ENCODE data around the gene UXS1.

UXS1 gene

DNA sequence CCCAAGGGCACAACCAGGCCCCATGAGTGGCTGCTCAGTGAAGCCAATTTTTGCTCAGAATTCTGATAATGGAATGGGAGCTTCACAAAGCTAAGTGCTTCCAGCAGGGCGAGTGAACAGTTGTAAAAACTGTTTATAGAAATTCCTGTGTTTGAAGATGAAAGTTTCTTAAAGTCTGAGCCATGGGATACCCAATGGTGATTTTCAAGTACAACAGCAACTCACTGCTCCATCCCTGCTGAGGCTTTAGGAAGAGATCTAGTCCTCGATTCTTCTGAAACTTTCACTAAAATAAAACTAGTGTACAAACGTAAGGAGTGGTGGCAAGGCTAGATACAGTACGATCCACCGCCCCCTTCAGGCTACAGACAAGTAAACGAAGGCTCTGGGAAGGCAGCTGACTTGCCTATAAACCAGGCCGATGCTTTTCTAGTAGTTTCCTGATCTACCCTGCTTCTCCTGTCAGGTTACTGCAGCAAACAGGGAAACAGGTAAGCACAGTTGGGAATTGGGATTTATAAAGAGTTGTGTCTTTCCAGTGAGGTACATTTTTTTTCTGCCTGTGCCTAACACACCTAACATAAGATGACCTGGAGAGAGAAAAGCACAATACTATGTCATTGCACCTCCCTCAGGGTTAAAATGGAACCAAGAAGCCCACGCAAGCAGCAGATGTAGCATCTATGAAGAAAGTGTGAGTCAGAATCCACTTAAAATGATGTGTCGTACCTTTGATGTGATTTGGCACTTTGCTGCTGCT lies 108.7 kb downstream of the UXS1 start:
- no peak overlapping the region for H3K27ac ChIP-seq
- TF ChIP-seq ZFX (IDR thresholded peaks at IDR 0.05) (no peak), CTCF (conservative IDR thresholded peaks at IDR 0.05) (peak; percentile 52)

DNA sequence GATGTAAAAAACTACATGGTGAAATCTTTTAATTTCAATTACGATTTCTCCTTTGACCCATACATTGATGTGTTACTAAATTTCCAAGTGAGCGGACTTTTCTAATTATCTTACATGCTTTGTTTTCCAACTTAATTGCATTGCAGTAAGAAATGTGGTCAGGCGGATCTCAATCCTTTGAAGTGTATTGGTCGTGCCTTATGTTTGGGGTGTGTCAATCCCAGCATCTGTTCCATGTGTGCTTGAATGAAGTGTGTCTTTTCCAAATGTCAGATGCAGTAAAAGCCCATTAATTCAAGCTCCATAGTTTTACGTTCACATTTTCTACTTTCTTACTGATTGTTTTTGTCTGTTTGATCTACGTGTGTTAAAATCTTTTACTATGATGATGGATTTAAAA lies 113.1 kb downstream of the UXS1 start:
- H3K27ac ChIP-seq: no peak overlapping the region
- TF ChIP-seq ZFX (IDR thresholded peaks at IDR 0.05) (no peak), CTCF (conservative IDR thresholded peaks at IDR 0.05) (no peak)

DNA sequence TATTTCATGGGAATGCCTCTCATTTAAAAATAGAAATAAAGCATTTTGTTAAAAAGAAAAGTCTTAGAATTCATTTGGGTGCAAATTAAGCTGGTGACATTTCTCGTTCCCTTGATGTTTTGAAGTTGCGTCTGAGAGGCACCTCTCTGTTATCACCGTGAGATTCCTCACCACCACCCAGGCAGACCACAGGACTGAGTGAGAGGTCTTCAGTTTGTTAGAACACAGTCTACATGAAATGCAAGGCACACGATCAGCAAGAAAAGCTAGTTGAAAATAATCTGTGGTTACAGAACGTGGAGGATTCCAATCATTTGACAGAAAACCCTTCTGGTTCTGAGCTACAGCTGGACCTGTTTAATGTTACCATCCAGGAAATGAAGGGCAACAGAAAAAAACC lies 116.0 kb downstream of the UXS1 start:
- TF ChIP-seq ZFX (IDR thresholded peaks at IDR 0.05) (no peak), CTCF (conservative IDR thresholded peaks at IDR 0.05) (no peak)

DNA sequence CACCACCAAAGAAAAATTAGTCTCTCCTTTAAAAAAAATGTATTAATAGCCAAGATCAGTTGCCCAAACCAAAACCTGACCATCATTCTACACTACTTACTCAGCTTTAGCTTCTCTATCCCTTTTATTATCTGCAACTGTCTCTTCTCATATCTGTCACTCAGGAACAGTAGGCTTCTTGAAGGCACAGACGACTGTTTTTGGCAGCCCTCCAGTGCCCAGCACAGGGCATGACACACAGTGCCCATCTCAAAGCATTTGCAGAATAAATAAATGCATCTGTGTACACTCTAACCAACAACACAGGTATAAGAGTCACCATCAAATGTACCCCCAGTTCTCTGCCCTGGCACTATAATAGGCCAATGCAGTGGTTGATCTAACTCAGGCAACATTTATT lies 117.2 kb downstream of the UXS1 start:
- no peak overlapping the region for H3K27ac ChIP-seq
- TF ChIP-seq CTCF (conservative IDR thresholded peaks at IDR 0.05) (no peak), ZFX (IDR thresholded peaks at IDR 0.05) (no peak)

More for the DNA sequence above, 116.0 kb downstream of the UXS1 start:
- no peak overlapping the region for H3K27ac ChIP-seq

- TF ChIP-seq CTCF (conservative IDR thresholded peaks at IDR 0.05) (no peak), ZFX (IDR thresholded peaks at IDR 0.05) (no peak)
- no peak overlapping the region for H3K27ac ChIP-seq
Measured at GRCh38 chr2:106075048-106075447, 119.1 kb downstream of the UXS1 start.

GRCh38 chr2:106073678-106074406 lies 120.3 kb downstream of the UXS1 start:
- TF ChIP-seq CTCF (conservative IDR thresholded peaks at IDR 0.05): no peak
- no peak for TF ChIP-seq ZFX (IDR thresholded peaks at IDR 0.05)
- no peak overlapping the region for H3K27ac ChIP-seq

GRCh38 chr2:106070181-106070580 lies 123.9 kb downstream of the UXS1 start:
- TF ChIP-seq ZFX (IDR thresholded peaks at IDR 0.05): no peak
- TF ChIP-seq CTCF (conservative IDR thresholded peaks at IDR 0.05): no peak
- H3K27ac ChIP-seq: no peak overlapping the region

Data from C4-2B (cell line).